Right lung (tissue), 5 donors: ENCODE measurements around the gene LOC101059915. TPM values are rescaled to one million over a fixed set of nuclear protein-coding genes. Genes with fewer than 3 reads are reported as not detected.
"Not testable (repeated sequence)": the region's sequence is repeated elsewhere in the genome, so short reads cannot be mapped to it uniquely, and the experiment has no call there.

Experiments used
- DNase-seq, 2 donors: peaks; one replicate each; pipeline ENCODE4 v3.0.0-alpha.2; 2013
- polyA plus RNA-seq, 5 donors: library from polyadenylated mRNA; unstranded; fragments of 120-200 nt; gene quantifications; one replicate each; pipeline versions ENCODE4 v1.2.1 to v1.2.3, GENCODE V29; 2013; ENCODE audit warnings: inconsistent platforms in 1 of 5, low replicate concordance in 1 of 5; ENCODE audit not compliant: insufficient read length in 5 of 5, insufficient read depth in 1 of 5

Gene LOC101059915

GRCh38 chrX:71675636-71676035 is 8.3 kb downstream of the LOC101059915 start:
- DNase-seq: not testable (repeated sequence)

- not testable (repeated sequence) for DNase-seq
Observed at GRCh38 chrX:71676068-71676795, 8.9 kb downstream of the LOC101059915 start.

GRCh38 chrX:71677195-71677594 is 9.8 kb downstream of the LOC101059915 start:
- DNase-seq: not testable (repeated sequence)

GRCh38 chrX:71679575-71680207 is 12.3 kb downstream of the LOC101059915 start:
- DNase-seq: no peak

GRCh38 chrX:71696641-71697465 is 29.5 kb downstream of the LOC101059915 start:
- not testable (repeated sequence) for DNase-seq

- DNase-seq: not testable (repeated sequence)
Observed at GRCh38 chrX:71697466-71698298, 30.3 kb downstream of the LOC101059915 start.

- DNase-seq: not testable (repeated sequence)
Observed at GRCh38 chrX:71698299-71699022, 31.1 kb downstream of the LOC101059915 start.

GRCh38 chrX:71699023-71699344 is 31.6 kb downstream of the LOC101059915 start:
- DNase-seq: not testable (repeated sequence)

- DNase-seq: not testable (repeated sequence)
Observed at GRCh38 chrX:71702853-71703252, 35.5 kb downstream of the LOC101059915 start.

- DNase-seq: not testable (repeated sequence)
Observed at GRCh38 chrX:71714064-71714463, 46.7 kb downstream of the LOC101059915 start.

GRCh38 chrX:71715551-71715950 is 48.2 kb downstream of the LOC101059915 start:
- not testable (repeated sequence) for DNase-seq

- DNase-seq: not testable (repeated sequence)
Observed at GRCh38 chrX:71716323-71716722, 49.0 kb downstream of the LOC101059915 start.

GRCh38 chrX:71718185-71718584 is 50.8 kb downstream of the LOC101059915 start, which contains the start of gene CXorf49:
TSS of gene CXorf49 (minus strand) at chrX:71718285. CDS start at chrX:71718151, 134 bp downstream.
- DNase-seq: not testable (repeated sequence)

GRCh38 chrX:71719195-71719594 is 51.8 kb downstream of the LOC101059915 start:
- not testable (repeated sequence) for DNase-seq

GRCh38 chrX:71720289-71720886 is 53.0 kb downstream of the LOC101059915 start:
- not testable (repeated sequence) for DNase-seq

Other genes starting within 250 kb of the LOC101059915 start
- 100 to 1,000 TPM; 174 to 344 (median 305) TPM for gene OGT, start 134.4 kb upstream of the LOC101059915 start, polyA plus RNA-seq
- gene GCNA, start 89.1 kb upstream of the LOC101059915 start, polyA plus RNA-seq: 1 to 10 TPM; 2.0 to 2.9 (median 2.4) TPM
- gene CXCR3, start 49.0 kb upstream of the LOC101059915 start, polyA plus RNA-seq: under 1 TPM in 4 of 5 donors, not detected in 1; 0.16 to 0.37 (median 0.25) TPM
- gene CXorf49, start 50.7 kb downstream of the LOC101059915 start, polyA plus RNA-seq: under 1 TPM in 1 of 5 donors, not detected in 4; 0.31 TPM
- under 1 TPM in 1 of 5 donors, not detected in 4; 0.31 TPM for gene CXorf49B, start 95.8 kb downstream of the LOC101059915 start, polyA plus RNA-seq
- 1 to 10 TPM; 6.2 to 8.9 (median 8.5) TPM for gene NHSL2, start 243.3 kb downstream of the LOC101059915 start, polyA plus RNA-seq